GM21390 (cell line): ENCODE measurements around the gene SERPINB10.
"Not testable (repeated sequence)": the region's sequence is repeated elsewhere in the genome, so short reads cannot be mapped to it uniquely, and the experiment has no call there.

Experiments
- ATAC-seq: cut with Tn5 transposase; IDR thresholded peaks from one replicate; pipeline ENCODE4 v1.9.1; 2021; ENCODE audit not compliant: unreplicated experiment

SERPINB10 gene

GRCh38 chr18:63890237-63890949, 17.4 kb upstream of the SERPINB10 start:
- no peak for ATAC-seq

DNA sequence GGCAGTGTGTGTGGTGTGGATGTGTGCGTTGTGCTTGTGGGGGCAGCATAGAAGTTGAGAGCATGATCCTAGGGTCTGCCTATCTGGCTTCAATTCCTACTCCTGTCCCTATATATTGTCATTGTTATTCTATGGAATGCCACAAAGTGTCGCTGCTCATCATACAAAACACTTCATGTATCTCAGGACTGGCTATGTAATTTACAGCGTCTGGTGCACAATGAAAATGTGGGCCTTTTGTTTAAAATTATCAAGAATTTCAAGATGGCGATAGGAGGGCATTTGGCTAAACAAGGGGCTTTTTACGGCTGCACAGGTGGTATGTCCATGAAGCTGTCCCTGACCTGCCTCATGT, 16.8 kb upstream of the SERPINB10 start:
- ATAC-seq = peak; percentile 47

DNA sequence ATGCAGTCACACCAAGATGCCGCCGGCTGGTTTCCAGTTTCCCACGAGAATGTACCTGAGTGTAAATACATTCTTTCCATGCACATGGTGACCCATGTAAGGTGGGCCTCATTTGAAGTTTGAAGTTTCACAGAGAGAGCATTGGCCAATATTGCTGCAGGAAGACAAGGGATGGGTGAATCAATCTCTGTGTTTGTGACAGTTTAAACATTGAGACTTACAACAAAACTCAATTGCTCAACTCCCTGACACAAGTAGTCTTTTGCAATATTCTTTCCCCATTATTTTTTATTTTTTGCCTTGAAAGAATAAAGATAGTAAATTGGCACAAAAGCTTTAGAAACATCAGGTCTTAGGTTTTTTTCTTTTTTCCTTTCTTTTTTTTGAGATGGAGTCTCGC, 15.2 kb upstream of the SERPINB10 start:
- no peak for ATAC-seq

GRCh38 chr18:63894106-63894772, 13.5 kb upstream of the SERPINB10 start:
- ATAC-seq = no peak

GRCh38 chr18:63895190-63895589, 12.6 kb upstream of the SERPINB10 start:
- ATAC-seq = no peak

DNA sequence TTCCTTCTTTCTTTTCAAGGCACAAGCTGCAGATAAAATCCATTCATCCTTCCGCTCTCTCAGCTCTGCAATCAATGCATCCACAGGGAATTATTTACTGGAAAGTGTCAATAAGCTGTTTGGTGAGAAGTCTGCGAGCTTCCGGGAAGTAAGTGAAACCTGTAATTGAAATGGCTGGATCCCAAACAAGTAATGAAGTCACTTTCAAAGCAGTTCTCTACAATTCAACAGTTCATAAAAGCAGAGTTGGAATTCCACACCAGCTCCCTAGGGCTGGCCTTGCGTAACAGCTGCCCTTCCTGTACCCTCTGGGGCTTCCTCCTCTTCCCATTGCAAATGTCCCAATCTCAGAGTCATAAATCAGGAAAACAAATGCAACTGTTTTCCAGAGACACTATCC, 10.7 kb upstream of the SERPINB10 start:
- no peak for ATAC-seq

DNA sequence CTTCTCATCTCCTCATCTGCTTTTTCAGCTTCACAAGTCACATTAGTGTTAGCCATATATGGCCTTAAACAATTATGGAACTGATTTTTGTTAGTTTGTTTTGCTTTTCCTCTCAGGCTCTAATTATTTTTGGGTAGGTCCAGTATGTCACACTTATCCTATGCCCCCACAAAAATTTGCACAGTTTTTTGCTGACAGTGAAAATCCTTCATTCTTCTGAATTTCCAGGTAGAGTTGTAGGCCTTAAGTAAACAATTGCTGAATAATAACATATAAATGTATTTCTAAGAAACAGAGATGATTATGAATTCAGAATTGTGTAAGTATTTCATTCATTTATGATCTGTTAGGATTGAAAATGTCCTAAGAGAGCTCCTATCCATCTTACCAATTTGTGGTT, 8.6 kb upstream of the SERPINB10 start:
- ATAC-seq = no peak

DNA sequence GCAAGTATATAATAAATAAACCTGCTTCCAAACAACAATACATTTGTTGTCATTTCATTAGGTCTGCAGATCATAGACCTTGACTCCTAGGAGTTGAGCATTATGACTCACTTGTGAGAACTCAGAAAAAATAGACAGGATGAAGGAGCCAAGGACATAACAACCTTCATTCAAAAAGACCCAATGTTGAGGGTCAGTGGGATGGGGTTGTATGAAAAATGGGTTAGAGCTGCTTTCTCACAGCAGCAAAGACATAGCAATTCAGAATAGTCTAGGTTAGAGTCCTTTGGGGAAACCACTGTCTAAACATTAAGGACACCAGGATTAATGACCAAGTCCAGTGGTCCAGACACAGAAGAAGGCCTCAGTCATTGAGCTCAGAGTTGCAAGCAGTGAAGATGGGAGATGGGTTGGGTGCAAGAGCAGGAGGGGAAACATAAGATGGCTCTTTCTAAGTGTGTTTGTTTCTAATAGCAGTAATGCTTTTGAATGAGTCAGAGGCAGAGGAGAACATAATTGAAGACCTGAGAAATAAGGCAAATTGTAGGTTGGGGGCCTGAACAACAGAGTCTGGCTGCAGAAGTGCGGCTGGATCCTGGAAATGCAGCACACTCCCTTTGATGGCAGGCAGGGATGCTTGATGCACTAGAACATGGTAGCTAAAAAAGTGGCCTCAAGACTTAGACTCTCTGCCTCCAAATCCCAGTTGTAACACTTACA, 3.7 kb upstream of the SERPINB10 start:
- no peak for ATAC-seq

- no peak for ATAC-seq
These were observed 3.1 kb upstream of the SERPINB10 start for GRCh38 chr18:63904694-63905093.

GRCh38 chr18:63905361-63905760, 2.4 kb upstream of the SERPINB10 start:
- ATAC-seq = no peak

- no peak for ATAC-seq
These were observed 1.7 kb upstream of the SERPINB10 start for GRCh38 chr18:63906056-63906455.

- ATAC-seq = no peak
These were observed 1.1 kb downstream of the SERPINB10 start for GRCh38 chr18:63908858-63909257.

DNA sequence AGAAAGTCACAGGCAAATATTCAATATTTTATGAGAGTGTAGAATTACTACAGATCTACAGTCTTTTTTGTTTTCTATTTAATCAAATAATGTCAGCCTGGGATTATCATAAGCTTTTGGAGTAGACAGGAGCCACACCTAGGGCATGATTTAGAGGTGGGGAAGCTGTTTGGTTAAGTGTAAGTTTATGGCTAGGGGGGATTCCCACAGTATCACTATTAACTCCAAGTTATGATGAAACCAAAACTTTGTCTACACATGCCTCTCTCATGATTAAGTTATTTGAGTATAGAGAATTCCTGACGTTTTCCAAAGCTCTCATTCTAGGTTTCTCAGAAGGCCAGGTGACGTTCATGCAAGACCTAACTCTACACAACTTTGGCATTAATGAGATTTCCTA, 2.1 kb downstream of the SERPINB10 start:
- peak; percentile 45 for ATAC-seq

- no peak for ATAC-seq
These were observed 10.1 kb downstream of the SERPINB10 start for GRCh38 chr18:63917817-63918216.

- no peak for ATAC-seq
These were observed 14.3 kb downstream of the SERPINB10 start for GRCh38 chr18:63922049-63922448.

- ATAC-seq = no peak
These were observed 16.8 kb downstream of the SERPINB10 start for GRCh38 chr18:63924551-63924950.

DNA sequence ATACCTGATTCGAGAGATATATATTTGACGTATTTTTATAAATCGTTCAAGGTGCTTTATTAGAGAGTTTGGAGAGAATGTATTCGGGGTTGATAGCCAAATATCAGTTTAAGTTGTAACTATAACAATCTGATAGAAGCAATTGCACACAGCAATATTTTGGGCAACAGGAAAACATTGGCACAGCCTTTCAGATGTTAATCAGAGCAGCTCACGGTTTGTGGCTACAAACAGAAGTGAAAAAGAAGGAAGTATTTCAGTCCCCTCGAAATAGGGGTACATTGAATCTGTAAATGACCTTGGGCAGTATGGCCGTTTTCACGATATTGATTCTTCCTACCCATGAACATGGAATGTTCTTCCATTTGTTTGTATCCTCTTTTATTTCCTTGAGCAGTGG, 20.6 kb downstream of the SERPINB10 start:
- ATAC-seq = no peak

DNA sequence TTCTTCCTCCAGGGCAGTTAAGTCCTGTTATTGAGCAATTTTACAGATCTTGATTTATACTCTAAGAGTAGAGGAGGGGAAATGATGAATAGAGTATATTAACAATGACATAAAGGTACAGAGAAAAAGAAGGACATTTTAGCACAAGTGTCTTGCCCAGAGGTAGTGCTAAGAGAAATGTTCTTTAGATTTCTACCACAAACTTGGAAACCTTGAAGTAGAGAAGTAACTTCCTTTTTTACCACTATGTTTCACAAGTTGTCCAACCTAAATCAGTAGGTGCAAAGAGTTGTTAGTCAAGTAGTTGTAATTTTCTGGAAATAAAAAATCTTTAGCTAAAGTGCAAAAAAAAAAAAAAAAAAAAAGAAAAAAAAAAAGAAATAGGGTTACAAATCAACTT, 21.6 kb downstream of the SERPINB10 start:
- not testable (repeated sequence) for ATAC-seq

DNA sequence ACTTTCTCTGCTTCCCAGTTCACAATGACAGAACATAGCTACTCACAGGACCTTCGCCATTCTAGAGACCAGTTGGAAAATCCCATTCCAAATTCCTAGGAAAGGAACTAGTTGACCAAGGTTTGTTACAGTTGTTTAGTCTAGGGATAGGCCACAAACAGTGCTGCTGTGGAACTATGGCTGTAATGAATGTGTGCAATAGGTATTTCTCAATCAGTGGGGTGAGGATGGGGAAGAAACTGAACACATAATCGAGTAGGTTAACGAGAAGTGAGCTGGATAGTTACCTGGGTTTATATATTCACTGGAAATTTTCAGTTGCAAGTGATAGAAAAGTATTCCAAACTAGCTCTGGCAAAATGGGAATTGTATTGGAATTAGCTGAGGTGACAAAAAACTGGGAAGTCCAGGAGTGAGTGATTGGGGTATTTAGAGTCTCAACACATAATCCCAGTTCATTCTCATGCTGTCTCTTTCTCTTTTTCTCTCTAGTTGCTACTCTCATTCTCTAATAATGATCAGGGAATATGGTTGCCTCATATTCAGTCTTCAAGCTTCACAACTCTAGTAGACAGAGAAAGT, 23.1 kb downstream of the SERPINB10 start:
- ATAC-seq = no peak

DNA sequence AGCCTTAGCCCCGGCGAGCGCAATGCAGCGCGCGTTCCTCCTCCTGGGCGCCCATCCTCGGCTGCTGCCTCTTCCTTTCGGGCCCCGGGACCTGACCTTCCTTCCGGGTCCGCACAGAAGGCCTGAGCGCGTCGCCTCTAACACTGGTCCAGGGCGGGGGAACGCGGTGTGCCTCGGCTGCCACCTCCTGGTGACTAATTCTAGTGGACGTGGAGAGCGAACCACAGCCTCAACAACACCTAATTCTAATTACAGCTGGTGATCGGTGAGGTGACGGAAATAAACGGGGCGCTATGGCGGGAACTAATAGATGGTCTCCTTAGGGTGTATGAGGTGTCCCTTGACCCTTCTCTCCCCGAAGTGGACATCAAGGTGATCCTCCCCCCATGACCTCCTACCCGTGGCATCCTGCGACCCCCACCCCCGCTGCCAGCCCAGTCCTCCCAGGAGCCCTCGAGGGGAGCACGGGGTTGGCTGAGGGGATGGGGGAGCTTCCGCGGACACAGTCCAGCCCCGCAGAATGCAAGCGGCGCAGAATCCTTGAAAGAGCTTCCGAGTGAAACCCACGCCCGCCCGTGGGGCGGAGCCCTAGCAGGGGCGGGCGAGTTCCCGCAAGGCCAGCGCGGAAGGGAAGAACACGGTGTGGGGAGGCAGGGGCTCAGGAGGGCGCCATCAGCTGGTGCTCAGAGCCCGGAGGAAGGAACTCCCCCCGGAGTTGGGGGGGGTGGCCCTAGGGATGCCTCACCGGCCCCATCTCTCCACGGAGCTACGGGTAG, 28.6 kb downstream of the SERPINB10 start:
- peak; percentile 98 for ATAC-seq

DNA sequence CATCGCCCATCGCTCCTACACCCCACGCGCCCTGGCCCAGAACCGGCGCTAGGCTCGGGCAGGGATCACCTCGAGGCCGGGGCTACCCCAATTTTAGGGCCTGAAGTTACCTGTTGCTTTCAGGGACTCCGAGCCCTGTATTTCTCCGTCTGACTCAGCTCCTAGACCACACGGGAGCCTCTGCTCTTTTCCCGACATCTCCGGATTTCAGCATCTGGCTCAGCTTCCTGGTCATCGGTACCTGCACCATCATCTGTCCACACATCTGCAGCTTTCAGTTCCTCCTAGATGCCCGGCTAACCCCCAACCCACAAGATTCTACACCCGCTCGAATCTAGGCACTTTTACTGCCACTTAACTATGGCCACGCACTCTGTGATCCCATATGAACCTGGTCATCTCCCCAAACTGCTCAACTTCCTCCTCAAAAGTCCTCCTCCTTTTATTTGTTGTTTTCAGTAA, 29.2 kb downstream of the SERPINB10 start:
- ATAC-seq = peak; percentile 14
